Measurements from ENCODE around the gene RSPH9.

The RSPH9 gene

GRCh38 chr6:43714311-43715055 is 69.6 kb downstream of the RSPH9 start:
- DNase-seq: no peak

GRCh38 chr6:43715056-43715788 is 70.4 kb downstream of the RSPH9 start:
- DNase-seq: no peak

DNA sequence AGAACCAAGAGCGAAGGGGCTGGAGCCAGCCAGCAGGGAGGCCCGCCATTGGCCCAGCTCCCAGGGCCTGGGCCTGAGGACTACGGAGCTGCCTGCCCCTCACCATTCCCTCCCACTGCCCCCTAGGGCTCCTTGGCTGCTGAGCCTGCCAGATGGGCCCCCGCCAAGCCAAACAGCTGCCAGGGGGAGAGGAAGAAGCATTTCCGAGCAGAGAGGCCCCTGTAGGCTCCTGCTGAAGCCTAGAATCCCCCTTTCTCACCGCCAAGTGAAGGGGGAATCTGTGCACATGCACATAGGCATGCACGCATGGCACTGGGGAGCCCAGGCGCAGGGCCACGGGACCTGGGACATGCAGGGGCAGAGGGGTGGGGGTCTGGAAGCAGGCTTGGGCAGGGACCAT is 71.3 kb downstream of the RSPH9 start:
- DNase-seq: no peak

DNA sequence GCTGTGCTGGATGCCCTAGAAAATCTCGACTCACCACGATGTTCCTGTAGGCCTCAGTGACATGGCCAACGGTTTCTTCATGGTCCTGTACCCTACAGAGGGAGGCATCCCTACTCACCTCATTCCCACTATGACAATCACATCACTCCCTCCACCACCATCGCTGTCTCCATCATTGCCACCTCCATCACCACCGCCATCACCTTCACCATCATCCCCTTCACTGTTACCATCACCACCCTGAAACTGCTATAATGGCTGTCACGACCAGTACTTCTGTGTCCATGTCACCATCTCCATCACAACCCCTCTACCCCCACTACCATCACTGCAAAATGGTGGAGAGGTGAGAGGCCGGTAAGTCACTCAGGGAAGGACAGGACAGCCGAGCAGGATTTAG is 72.6 kb downstream of the RSPH9 start:
- no peak for DNase-seq

DNA sequence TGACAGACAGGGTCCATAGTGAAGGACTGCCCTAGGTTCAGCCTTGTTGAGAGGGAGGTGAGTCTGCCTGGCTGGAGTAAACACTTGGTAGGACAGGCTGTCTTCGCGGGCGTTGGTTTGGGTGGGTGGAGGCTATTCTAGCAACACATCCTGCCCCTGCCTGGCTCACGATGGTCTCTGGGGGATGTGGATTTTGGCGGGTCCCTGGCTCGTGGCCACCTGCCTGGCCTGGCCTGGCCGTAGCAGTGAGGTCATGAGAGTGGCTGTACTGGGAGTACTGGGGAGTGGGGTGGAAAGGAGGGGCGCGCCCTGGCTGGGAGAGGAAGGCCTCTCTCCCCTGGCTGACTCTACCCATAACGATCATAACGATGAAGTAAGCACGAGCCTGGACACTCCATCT is 73.0 kb downstream of the RSPH9 start:
- DNase-seq: no peak

DNA sequence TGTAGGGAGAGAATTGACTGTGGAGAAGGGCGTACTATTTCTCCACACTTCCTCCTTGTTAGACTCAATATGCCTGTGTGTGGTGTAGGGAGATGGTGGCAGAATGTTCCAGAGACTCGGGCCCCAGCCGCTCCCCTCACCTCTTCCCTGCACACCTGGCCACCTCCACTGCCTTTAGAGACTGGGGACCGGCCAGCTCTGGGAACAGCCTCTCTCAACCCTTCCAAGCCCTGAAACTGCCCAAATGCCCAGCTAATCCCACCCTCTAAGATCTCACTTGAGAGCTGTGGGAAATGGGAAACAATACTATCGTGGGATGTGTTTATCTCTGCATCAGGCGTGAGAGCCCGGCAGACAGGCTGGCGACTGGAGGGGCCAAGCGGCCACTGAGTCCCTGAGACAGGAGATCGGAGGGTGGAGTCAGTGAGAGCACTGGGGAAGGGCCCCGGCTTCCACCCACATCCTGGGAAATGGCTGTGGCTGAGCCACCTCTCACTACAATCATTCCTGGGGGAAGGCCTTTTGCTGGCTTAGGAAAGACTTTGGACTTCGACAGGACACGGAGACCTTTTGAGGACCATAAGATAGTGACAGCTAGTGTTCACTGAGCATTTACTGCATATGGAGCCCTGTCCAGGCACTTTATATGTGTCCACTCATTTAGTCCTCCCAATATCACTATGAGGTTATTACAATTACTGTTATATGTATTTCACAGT is 73.7 kb downstream of the RSPH9 start:
- no peak for DNase-seq

- DNase-seq: no peak
These were observed 74.7 kb downstream of the RSPH9 start for GRCh38 chr6:43719511-43719910.

GRCh38 chr6:43720999-43721398 is 76.2 kb downstream of the RSPH9 start:
- no peak for DNase-seq
